ENCODE data around the gene MAEL. TPM values are rescaled to one million over a fixed set of nuclear protein-coding genes. Genes with fewer than 3 reads are reported as not detected.

The MAEL gene
- polyA plus RNA-seq, 1 donor from 2014 or later, result not detected

- H3K27me3 Mint-ChIP-seq, result no peaks in the 10 kb centered on the region
- no peak overlapping the region for H3K4me3 Mint-ChIP-seq
- H3K36me3 Mint-ChIP-seq, result no peaks in the 10 kb centered on the region
- H3K9me3 Mint-ChIP-seq, result peaks cover 0 to 1% (median 0%) of the 10 kb centered on the region in 3 donors
- no peak overlapping the region for H3K27ac Mint-ChIP-seq
- H3K4me1 Mint-ChIP-seq, result peaks cover 0 to 3% (median 0%) of the 10 kb centered on the region in 3 donors
These were observed 68.2 kb downstream of the MAEL start for GRCh38 chr1:167057241-167057688.

GRCh38 chr1:167059045-167059808 is 70.1 kb downstream of the MAEL start:
- H3K4me1 Mint-ChIP-seq, result peaks cover 0 to 3% (median 0%) of the 10 kb centered on the region in 3 donors

GRCh38 chr1:167059809-167060107 is 70.7 kb downstream of the MAEL start:
- Mint-ChIP-seq H3K36me3 (no peaks in the 10 kb centered on the region), H3K4me1 (peaks cover 0 to 3% (median 0%) of the 10 kb centered on the region in 3 donors), H3K27me3 (no peaks in the 10 kb centered on the region), H3K27ac (no peak overlapping the region), H3K9me3 (no peaks in the 10 kb centered on the region), H3K4me3 (peak overlapping the region in 1 of 4 donors; percentile 17)

More at GRCh38 chr1:167059045-167059808, 70.1 kb downstream of the MAEL start:
- Mint-ChIP-seq H3K27me3 (no peaks in the 10 kb centered on the region), H3K27ac (peak overlapping the region in 2 of 3 donors; percentile 24 to 71), H3K4me3 (peak overlapping the region in 1 of 4 donors; percentile 53), H3K9me3 (no peaks in the 10 kb centered on the region), H3K36me3 (no peaks in the 10 kb centered on the region)

- Mint-ChIP-seq H3K36me3 (no peaks in the 10 kb centered on the region), H3K27ac (no peak overlapping the region)
These were observed 71.3 kb downstream of the MAEL start for GRCh38 chr1:167060141-167061072.

GRCh38 chr1:167061073-167061464 is 72.0 kb downstream of the MAEL start:
- Mint-ChIP-seq H3K4me1 (peaks cover 0 to 3% (median 0%) of the 10 kb centered on the region in 3 donors), H3K27ac (no peak overlapping the region), H3K27me3 (peaks cover 3% of the 10 kb centered on the region), H3K36me3 (no peaks in the 10 kb centered on the region), H3K4me3 (peak overlapping the region in 1 of 4 donors; percentile 0), H3K9me3 (no peaks in the 10 kb centered on the region)

More at GRCh38 chr1:167060141-167061072, 71.3 kb downstream of the MAEL start:
- Mint-ChIP-seq H3K9me3 (no peaks in the 10 kb centered on the region), H3K4me3 (peak overlapping the region in 1 of 4 donors; percentile 17), H3K4me1 (peaks cover 0 to 3% (median 0%) of the 10 kb centered on the region in 3 donors), H3K27me3 (peaks cover 3% of the 10 kb centered on the region)

- Mint-ChIP-seq H3K9me3 (no peaks in the 10 kb centered on the region), H3K4me1 (no peaks in the 10 kb centered on the region), H3K27ac (no peak overlapping the region), H3K36me3 (no peaks in the 10 kb centered on the region), H3K27me3 (peaks cover 3% of the 10 kb centered on the region), H3K4me3 (no peak overlapping the region)
These were observed 75.5 kb downstream of the MAEL start for GRCh38 chr1:167064621-167065020.

GRCh38 chr1:167065471-167065870 is 76.4 kb downstream of the MAEL start:
- Mint-ChIP-seq H3K36me3 (no peaks in the 10 kb centered on the region), H3K4me1 (no peaks in the 10 kb centered on the region), H3K4me3 (no peak overlapping the region), H3K9me3 (no peaks in the 10 kb centered on the region), H3K27ac (no peak overlapping the region), H3K27me3 (peaks cover 3% of the 10 kb centered on the region)

GRCh38 chr1:167066333-167067122 is 77.4 kb downstream of the MAEL start:
- Mint-ChIP-seq H3K27me3 (peaks cover 3% of the 10 kb centered on the region), H3K27ac (no peak overlapping the region), H3K36me3 (no peaks in the 10 kb centered on the region), H3K4me3 (peak overlapping the region in 1 of 4 donors; percentile 69), H3K4me1 (no peaks in the 10 kb centered on the region), H3K9me3 (no peaks in the 10 kb centered on the region)

- no peak overlapping the region for H3K27ac Mint-ChIP-seq
- H3K9me3 Mint-ChIP-seq, result no peaks in the 10 kb centered on the region
- H3K36me3 Mint-ChIP-seq, result no peaks in the 10 kb centered on the region
- no peak overlapping the region for H3K4me3 Mint-ChIP-seq
- no peaks in the 10 kb centered on the region for H3K4me1 Mint-ChIP-seq
- peaks cover 3% of the 10 kb centered on the region for H3K27me3 Mint-ChIP-seq
These were observed 78.8 kb downstream of the MAEL start for GRCh38 chr1:167067904-167068303.

- Mint-ChIP-seq H3K27me3 (peaks cover 3% of the 10 kb centered on the region), H3K9me3 (no peaks in the 10 kb centered on the region), H3K4me1 (no peaks in the 10 kb centered on the region), H3K27ac (no peak overlapping the region), H3K36me3 (no peaks in the 10 kb centered on the region), H3K4me3 (no peak overlapping the region)
These were observed 79.7 kb downstream of the MAEL start for GRCh38 chr1:167068761-167069160.

GRCh38 chr1:167071286-167071685 is 82.2 kb downstream of the MAEL start:
- Mint-ChIP-seq H3K27me3 (peaks cover 3% of the 10 kb centered on the region), H3K4me3 (no peak overlapping the region), H3K36me3 (no peaks in the 10 kb centered on the region), H3K27ac (no peak overlapping the region), H3K9me3 (no peaks in the 10 kb centered on the region), H3K4me1 (no peaks in the 10 kb centered on the region)

Other genes starting within 250 kb of the MAEL start
- gene POGK, start 149.8 kb upstream of the MAEL start, polyA plus RNA-seq, result 18.3 TPM
- gene TADA1, start 113.0 kb upstream of the MAEL start, polyA plus RNA-seq, result 14.6 TPM
- gene ILDR2, start 13.7 kb upstream of the MAEL start, polyA plus RNA-seq, result not detected
- gene GPA33, start 101.1 kb downstream of the MAEL start, polyA plus RNA-seq, result 3.3 TPM
- gene STYXL2, start 104.8 kb downstream of the MAEL start, polyA plus RNA-seq, result not detected
- 20.4 TPM for gene POU2F1, start 231.6 kb downstream of the MAEL start, polyA plus RNA-seq